H1 (cell line): Measurements from ENCODE around the gene ECI1. TPM values are rescaled to one million over a fixed set of nuclear protein-coding genes. Genes with fewer than 3 reads are reported as not detected.

Experiments used
- CTCF ChIA-PET: fragments of 300-600 bp; sonication (Branson Sonifier 250); formaldehyde crosslinking; loops from one replicate; lab custom pipeline; 2021; ENCODE audit not compliant: partially characterized antibody; lab: Charles Lee
- POLR2A ChIA-PET: fragments of 300-600 bp; sonication (Branson Sonifier 250); formaldehyde crosslinking; loops from one replicate; lab custom pipeline; 2021; ENCODE audit warnings: inconsistent platforms; ENCODE audit not compliant: partially characterized antibody; lab: Charles Lee
- DNase-seq, 2 experiments: peaks; one replicate each; pipeline versions ENCODE4 v3.0.0 to v3.0.0-alpha.2; 2010 to 2022; ENCODE audit warnings: low spot score in 2 of 2, low read depth in 1 of 2, mixed read lengths in 1 of 2
- FAIRE-seq: peaks from 2 replicates; lab custom pipeline; 2011; peaks lifted over from hg19 to GRCh38; lab: Jason Lieb, UNC
- H2AFZ ChIP-seq: 2 replicates; pipeline ENCODE4 v1.8.1; 2012; ENCODE audit warnings: low read length, inconsistent platforms
- H2AK5ac ChIP-seq: 2 replicates; pipeline ENCODE4 v1.6.1; 2013; ENCODE audit warnings: low read depth, low read length
- H2BK120ac ChIP-seq: replicated peaks from 2 replicates; pipeline ENCODE3; 2013; ENCODE audit warnings: low read depth, low read length, inconsistent platforms
- H2BK12ac ChIP-seq: 2 replicates; pipeline ENCODE4 v1.6.1; 2013; ENCODE audit warnings: low read depth, low read length
- H2BK15ac ChIP-seq: 2 replicates; pipeline ENCODE4 v1.6.1; 2013; ENCODE audit warnings: low read length
- H2BK20ac ChIP-seq: 2 replicates; pipeline ENCODE4 v1.6.1; 2013; ENCODE audit warnings: low read length
- H2BK5ac ChIP-seq: 2 replicates; pipeline ENCODE4 v1.6.1; 2013; ENCODE audit warnings: low read depth, low read length
- H3K14ac ChIP-seq: 2 replicates; pipeline ENCODE4 v1.6.1; 2013; ENCODE audit warnings: inconsistent platforms; ENCODE audit not compliant: insufficient read length
- H3K18ac ChIP-seq: 2 replicates; pipeline ENCODE4 v1.6.1; 2013; ENCODE audit warnings: low read length; ENCODE audit errors: extremely low read depth
- H3K23ac ChIP-seq: 2 replicates; pipeline ENCODE4 v1.6.1; 2013; ENCODE audit warnings: inconsistent platforms; ENCODE audit not compliant: insufficient read length
- H3K23me2 ChIP-seq: 2 replicates; pipeline ENCODE4 v1.6.1; 2013; ENCODE audit warnings: low read depth, low read length
- H3K27ac ChIP-seq: 2 replicates; pipeline ENCODE4 v1.6.1; 2011; ENCODE audit warnings: low read depth, low read length, inconsistent platforms
- H3K27me3 ChIP-seq, 4 experiments: replicated peaks in 1 of 4; 1 replicate in 1 of 4; 2 replicates in 3 of 4; pipeline versions ENCODE4 v1.6.1 to v1.8.1; 2011 to 2013; ENCODE audit warnings: low read length in 3 of 4, mild to moderate bottlenecking in 3 of 4, inconsistent platforms in 2 of 4, mixed read lengths in 2 of 4, moderate library complexity in 1 of 4; ENCODE audit not compliant: control insufficient read depth in 3 of 4, insufficient read depth in 3 of 4; ENCODE audit errors: extremely low read depth in 1 of 4
- H3K36me3 ChIP-seq, 4 experiments: 2 replicates each; pipeline versions ENCODE4 v1.6.1 to v1.8.1; 2011 to 2013; ENCODE audit warnings: mild to moderate bottlenecking in 4 of 4, low read length in 3 of 4, moderate library complexity in 2 of 4, control low read depth in 1 of 4, inconsistent platforms in 1 of 4; ENCODE audit not compliant: insufficient read depth in 4 of 4, control insufficient read depth in 2 of 4
- H3K4ac ChIP-seq: replicated peaks from 2 replicates; pipeline ENCODE3; 2013; ENCODE audit warnings: low read length, low read depth, mixed read lengths, inconsistent platforms; ENCODE audit not compliant: insufficient read length
- H3K4me1 ChIP-seq, 4 experiments: replicated peaks in 1 of 4; 1 replicate in 1 of 4; 2 replicates in 3 of 4; pipeline versions ENCODE4 v1.6.1 to v1.8.1; 2011 to 2013; ENCODE audit warnings: low read length in 3 of 4, inconsistent platforms in 2 of 4, mixed read lengths in 1 of 4; ENCODE audit not compliant: insufficient read depth in 4 of 4, control insufficient read depth in 3 of 4
- H3K4me2 ChIP-seq, 2 experiments: 2 replicates each; pipeline versions ENCODE4 v1.6.1 to v1.8.1; 2011 to 2013; ENCODE audit warnings: low read depth in 2 of 2, low read length in 2 of 2, control low read depth in 1 of 2, inconsistent platforms in 1 of 2, mild to moderate bottlenecking in 1 of 2; ENCODE audit not compliant: insufficient read depth in 1 of 2
- H3K4me3 ChIP-seq, 4 experiments: fragments of 200-600, 300-600 bp in 1 of 4; sonication (generic), shearing (Covaris generic), sonication (Bioruptor Twin) in 1 of 4; 2 replicates each; pipeline versions ENCODE4 v1.5.1 to v1.8.1; 2011 to 2016; ENCODE audit warnings: low read length in 4 of 4, low read depth in 3 of 4, control low read depth in 2 of 4, inconsistent platforms in 2 of 4, mild to moderate bottlenecking in 2 of 4, mixed read lengths in 1 of 4, moderate library complexity in 1 of 4; ENCODE audit not compliant: insufficient read depth in 2 of 4; ENCODE audit errors: extremely low read depth in 1 of 4
- H3K56ac ChIP-seq: replicated peaks from 2 replicates; pipeline ENCODE3; 2013; ENCODE audit warnings: low read depth, mild to moderate bottlenecking, mixed read lengths, low read length, inconsistent platforms; ENCODE audit not compliant: insufficient read length
- H3K79me1 ChIP-seq: 2 replicates; pipeline ENCODE4 v1.6.1; 2013; ENCODE audit warnings: low read depth, low read length, control low read depth
- H3K79me2 ChIP-seq, 2 experiments: 2 replicates each; pipeline versions ENCODE4 v1.6.1 to v1.8.1; 2012 to 2013; ENCODE audit warnings: low read length in 2 of 2, mild to moderate bottlenecking in 2 of 2, inconsistent platforms in 1 of 2; ENCODE audit not compliant: insufficient read depth in 2 of 2, control insufficient read depth in 1 of 2
- H3K9ac ChIP-seq, 4 experiments: replicated peaks in 1 of 4; 1 replicate in 1 of 4; 2 replicates in 3 of 4; pipeline versions ENCODE4 v1.6.1 to v1.8.1; 2011 to 2013; ENCODE audit warnings: low read depth in 3 of 4, low read length in 3 of 4, control low read depth in 2 of 4, mild to moderate bottlenecking in 2 of 4, moderate library complexity in 2 of 4, inconsistent platforms in 1 of 4; ENCODE audit errors: extremely low read depth in 1 of 4
- H3K9me3 ChIP-seq, 2 experiments: 2 replicates each; pipeline versions ENCODE4 v1.6.1 to v1.8.1; 2012 to 2013; ENCODE audit warnings: mild to moderate bottlenecking in 2 of 2, moderate library complexity in 2 of 2, control low read depth in 1 of 2, inconsistent platforms in 1 of 2, low read depth in 1 of 2, low read length in 1 of 2, mixed read lengths in 1 of 2; ENCODE audit not compliant: insufficient read depth in 2 of 2
- H4K20me1 ChIP-seq, 2 experiments: replicated peaks in 1 of 2; 2 replicates each; pipeline versions ENCODE3 to v1.8.1; 2011 to 2013; ENCODE audit warnings: inconsistent platforms in 2 of 2, low read length in 2 of 2, mild to moderate bottlenecking in 1 of 2; ENCODE audit not compliant: insufficient read depth in 2 of 2, control insufficient read depth in 1 of 2
- H4K5ac ChIP-seq: 2 replicates; pipeline ENCODE4 v1.6.1; 2013; ENCODE audit warnings: low read length, low read depth, mixed read lengths, inconsistent platforms; ENCODE audit not compliant: insufficient read length
- H4K8ac ChIP-seq: 2 replicates; pipeline ENCODE4 v1.8.0; 2013; ENCODE audit warnings: mild to moderate bottlenecking, moderate library complexity, low read length, inconsistent platforms; ENCODE audit not compliant: insufficient read depth; ENCODE audit errors: extremely low read depth
- H4K91ac ChIP-seq: replicated peaks from 2 replicates; pipeline ENCODE3; 2013; ENCODE audit warnings: low read length, mixed read lengths, inconsistent platforms; ENCODE audit not compliant: insufficient read length
- ASH2L ChIP-seq: fragments of 200-600, 300-600 bp; sonication (generic); IDR thresholded peaks from one replicate; pipeline ENCODE4 v1.7.1; 2017; ENCODE audit warnings: low read length
- EP300 ChIP-seq, 2 experiments: IDR thresholded peaks; 1 replicate in 1 of 2; 2 replicates in 1 of 2; pipeline ENCODE4 v1.6.1; 2011 to 2012; ENCODE audit warnings: low read depth in 2 of 2, low read length in 2 of 2, mild to moderate bottlenecking in 2 of 2, borderline replicate concordance in 1 of 2, inconsistent platforms in 1 of 2, moderate library complexity in 1 of 2
- EZH2 ChIP-seq: fragments of 200-600 bp; sonication (generic); IDR thresholded peaks from 2 replicates; pipeline ENCODE4 v1.7.1; 2012; ENCODE audit warnings: low read depth, mild to moderate bottlenecking, moderate library complexity, low read length, inconsistent platforms; ENCODE audit not compliant: severe bottlenecking
- JUN ChIP-seq: IDR thresholded peaks from 2 replicates; pipeline ENCODE4 v1.6.1; 2011; ENCODE audit warnings: low read depth, mild to moderate bottlenecking, improper control_type of control experiment, low read length
- KDM4A ChIP-seq: IDR thresholded peaks from one replicate; pipeline ENCODE4 v1.7.1; 2012; ENCODE audit warnings: low read depth, mild to moderate bottlenecking, moderate library complexity, low read length, inconsistent platforms; ENCODE audit not compliant: severe bottlenecking
- KDM5A ChIP-seq: fragments of 200-600 bp; IDR thresholded peaks from 2 replicates; pipeline ENCODE4 v1.7.1; 2012; ENCODE audit warnings: mild to moderate bottlenecking, low read length, inconsistent platforms, mixed read lengths
- NANOG ChIP-seq: IDR thresholded peaks from 2 replicates; pipeline ENCODE4 v1.6.1; 2011; ENCODE audit warnings: low read length, low read depth, mild to moderate bottlenecking, inconsistent platforms; ENCODE audit not compliant: insufficient read depth, poor library complexity, severe bottlenecking
- POLR2A ChIP-seq, 2 experiments: IDR thresholded peaks; 1 replicate in 1 of 2; 2 replicates in 1 of 2; pipeline ENCODE4 v1.6.1; 2011; ENCODE audit warnings: low read depth in 2 of 2, low read length in 2 of 2, mild to moderate bottlenecking in 2 of 2; ENCODE audit errors: control extremely low read depth in 1 of 2
- RBBP5 ChIP-seq: IDR thresholded peaks from 2 replicates; pipeline ENCODE4 v1.7.1; 2012; ENCODE audit warnings: low read depth, mild to moderate bottlenecking, inconsistent platforms, low read length, moderate library complexity, borderline replicate concordance
- RFX5 ChIP-seq: IDR thresholded peaks from 2 replicates; pipeline ENCODE4 v1.6.1; 2011; ENCODE audit warnings: low read depth, low read length, improper control_type of control experiment, borderline replicate concordance
- SAP30 ChIP-seq: fragments of 300-600 bp; sonication (generic); IDR thresholded peaks from 2 replicates; pipeline ENCODE4 v1.7.1; 2012; ENCODE audit warnings: low read length, moderate library complexity, mild to moderate bottlenecking, inconsistent platforms; ENCODE audit not compliant: insufficient read depth, insufficient replicate concordance
- SP1 ChIP-seq: IDR thresholded peaks from 2 replicates; pipeline ENCODE4 v1.6.1; 2011; ENCODE audit warnings: low read depth, low read length
- SP2 ChIP-seq: IDR thresholded peaks from 2 replicates; pipeline ENCODE4 v1.6.1; 2012; ENCODE audit warnings: mild to moderate bottlenecking, low read length, inconsistent platforms
- ZNF274 ChIP-seq: IDR thresholded peaks from 2 replicates; pipeline ENCODE4 v1.7.0; 2012; ENCODE audit warnings: low read length, borderline replicate concordance; ENCODE audit errors: extremely low read depth
- WGBS, 2 experiments: shearing (Covaris generic) in 1 of 2; methylation state at CpG; one replicate each; pipeline versions ENCODE4 v1.1.6 to v1.1.7; 2013 to 2015; ENCODE audit warnings: low lambda C conversion rate in 2 of 2, mixed read lengths in 2 of 2, inconsistent platforms in 1 of 2, low coverage in 1 of 2, missing lambda C conversion rate in 1 of 2; ENCODE audit not compliant: insufficient replicate concordance in 2 of 2, insufficient coverage in 1 of 2, insufficient read length in 1 of 2; ENCODE audit errors: extremely low coverage in 1 of 2, missing lambda C conversion rate in 1 of 2; 5-methylcytosine and 5-hydroxymethylcytosine counted together
- polyA plus RNA-seq, 7 experiments: library from polyadenylated mRNA; depleted of rRNA in 3 of 7; stranded (reverse) in 5 of 7; unstranded in 2 of 7; fragments of >200 nt in 5 of 7; fragments of 200-250 nt in 2 of 7; gene quantifications; 1 replicate in 5 of 7; 2 replicates in 1 of 7; 4 replicates in 1 of 7; pipeline versions ENCODE4 v1.2.1 to v1.2.3, GENCODE V29; 2011 to 2013; ENCODE audit warnings: missing spikeins in 2 of 7, mixed read lengths in 2 of 7
- total RNA-seq: library from RNA; stranded (reverse); fragmentation: NEBNext Ultra II Directional; extraction: Animal tissue kit (Norgen Biotek cat#: 25700); gene quantifications from 2 replicates; pipeline ENCODE4 v1.2.1, GENCODE V29; 2021

Gene ECI1
- total and polyA plus RNA-seq, 2 of the 8 experiments (the other 6 are each of a cell fraction or from before 2014, with no cell fraction given), result 79.5 to 151 TPM

DNA sequence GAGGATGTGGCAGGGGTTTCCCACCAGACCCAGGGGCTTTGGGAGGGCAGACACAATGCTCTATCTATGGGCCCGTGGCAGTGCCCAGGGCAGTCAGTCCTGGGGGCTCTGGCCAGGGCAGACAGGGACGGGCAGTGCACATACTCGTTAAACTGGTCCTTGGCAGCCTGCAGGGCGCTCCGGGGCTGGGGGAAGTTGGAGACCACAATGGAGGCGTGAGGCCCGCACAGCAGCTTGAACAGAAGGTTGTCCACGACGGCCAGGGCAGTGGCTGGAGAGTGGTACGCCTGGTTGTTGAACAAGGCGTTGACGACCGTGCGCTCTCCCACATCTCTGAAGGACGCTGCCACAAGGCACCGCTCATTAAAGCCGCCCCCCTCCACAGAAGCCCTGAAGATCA lies 35.2 kb upstream of the ECI1 start:
- Histone ChIP-seq H3K9me3 (no peaks in the 10 kb centered on the region), H4K8ac (no peak overlapping the region), H3K4me1 (no peaks in the 10 kb centered on the region; a peak in 1 of 7 replicates), H3K27ac (no peak overlapping the region), H2BK5ac (no peak overlapping the region; the same call in 1 of the 2 replicates), H2BK12ac (no peak overlapping the region), H3K9ac (no peak overlapping the region), H3K4me2 (no peak overlapping the region), H3K23me2 (no peaks in the 10 kb centered on the region), H3K79me1 (no peaks in the 10 kb centered on the region), H3K36me3 (no peaks in the 10 kb centered on the region), H3K79me2 (no peaks in the 10 kb centered on the region), H4K5ac (no peak overlapping the region), H2BK20ac (no peak overlapping the region), H3K23ac (no peak overlapping the region), H2AFZ (no peak overlapping the region), H4K91ac (no peak overlapping the region), H2BK120ac (no peak overlapping the region), H3K4ac (no peak overlapping the region), H4K20me1 (no peaks in the 10 kb centered on the region), H2BK15ac (no peak overlapping the region), H3K56ac (no peak overlapping the region), H3K27me3 (no peaks in the 10 kb centered on the region), H3K14ac (no peak overlapping the region), H2AK5ac (no peak overlapping the region), H3K4me3 (no peak overlapping the region), H3K18ac (no peak overlapping the region)
- TF ChIP-seq SP2 (no peak), SAP30 (no peak), RFX5 (no peak), RBBP5 (no peak), KDM4A (no peak), NANOG (no peak), EZH2 (no peak), ASH2L (no peak), POLR2A (IDR thresholded peaks at IDR 0.05; ENCODE audit: control extremely low read depth in 1 of 2, low read depth in 2 of 2, low read length in 2 of 2) (no peak), JUN (no peak), SP1 (no peak), EP300 (IDR thresholded peaks at IDR 0.05; ENCODE audit: borderline replicate concordance in 1 of 2, low read depth in 2 of 2, low read length in 2 of 2) (no peak), ZNF274 (no peak), KDM5A (no peak)
- ChIA-PET POLR2A (interaction anchor here (2.3 to 5.2 kb wide), 2 partner anchors 10 to 16 kb away, joined by 7 to 28 read pairs; no protein-coding TSS in a partner anchor), CTCF (interaction anchor here (2.0 kb wide), 1 partner anchor 10 kb away, joined by 16 read pairs; no protein-coding TSS in a partner anchor)
- no peak for DNase-seq
- FAIRE-seq, result no peak
- WGBS, 2 experiments, result 91% methylated on average over 15 of the region's 17 CpGs; no CpG with 5 or more reads in 1 of the 2 experiments
